ENCODE data around the gene MAPKAPK2.

DNA sequence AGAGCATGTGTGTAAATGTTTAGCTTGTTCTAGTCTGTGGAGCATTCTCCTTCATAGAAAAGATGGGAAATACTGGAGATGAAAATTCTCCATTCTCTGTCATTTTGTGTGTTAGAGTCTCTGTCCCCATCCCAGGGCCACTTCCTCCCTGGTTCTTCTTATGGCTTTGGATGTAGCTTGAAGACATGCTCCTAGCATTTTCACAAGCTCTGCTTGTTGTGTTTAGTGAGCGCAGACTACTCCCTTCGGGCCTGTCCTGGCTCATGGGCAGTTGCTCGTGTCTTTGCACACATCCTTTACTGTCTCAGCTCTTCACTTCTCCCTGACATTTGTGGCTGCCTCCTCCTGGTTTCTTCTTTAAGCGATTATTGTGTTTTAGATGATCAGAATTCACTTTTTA lies 30.4 kb downstream of the MAPKAPK2 start:
- TF ChIP-seq, protein P1, sequence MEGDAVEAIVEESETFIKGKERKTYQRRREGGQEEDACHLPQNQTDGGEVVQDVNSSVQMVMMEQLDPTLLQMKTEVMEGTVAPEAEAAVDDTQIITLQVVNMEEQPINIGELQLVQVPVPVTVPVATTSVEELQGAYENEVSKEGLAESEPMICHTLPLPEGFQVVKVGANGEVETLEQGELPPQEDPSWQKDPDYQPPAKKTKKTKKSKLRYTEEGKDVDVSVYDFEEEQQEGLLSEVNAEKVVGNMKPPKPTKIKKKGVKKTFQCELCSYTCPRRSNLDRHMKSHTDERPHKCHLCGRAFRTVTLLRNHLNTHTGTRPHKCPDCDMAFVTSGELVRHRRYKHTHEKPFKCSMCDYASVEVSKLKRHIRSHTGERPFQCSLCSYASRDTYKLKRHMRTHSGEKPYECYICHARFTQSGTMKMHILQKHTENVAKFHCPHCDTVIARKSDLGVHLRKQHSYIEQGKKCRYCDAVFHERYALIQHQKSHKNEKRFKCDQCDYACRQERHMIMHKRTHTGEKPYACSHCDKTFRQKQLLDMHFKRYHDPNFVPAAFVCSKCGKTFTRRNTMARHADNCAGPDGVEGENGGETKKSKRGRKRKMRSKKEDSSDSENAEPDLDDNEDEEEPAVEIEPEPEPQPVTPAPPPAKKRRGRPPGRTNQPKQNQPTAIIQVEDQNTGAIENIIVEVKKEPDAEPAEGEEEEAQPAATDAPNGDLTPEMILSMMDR (IDR thresholded peaks at IDR 0.05 in 4 of 5, conservative IDR thresholded peaks at IDR 0.05 in 1 of 5): no peak
- TF ChIP-seq POLR2A (IDR thresholded peaks at IDR 0.05): no peak
